Measurements from ENCODE around the gene SYNDIG1.
A peak's percentile ranks its signal among the peaks of the same experiment; 100 is the strongest.

The SYNDIG1 gene

GRCh38 chr20:24469116-24469893, at the start of gene SYNDIG1:
SYNDIG1 (plus strand) TSS chr20:24469629; CDS start chr20:24543098, 73,469 bp downstream.
- peak; percentile 47 for DNase-seq

- no peak for DNase-seq
Measured at GRCh38 chr20:24419786-24420185, 49.6 kb upstream of the SYNDIG1 start.

GRCh38 chr20:24420567-24420966, 48.9 kb upstream of the SYNDIG1 start:
- no peak for DNase-seq

- no peak for DNase-seq
Measured at GRCh38 chr20:24421071-24421470, 48.4 kb upstream of the SYNDIG1 start.

- DNase-seq, result no peak
Measured at GRCh38 chr20:24422091-24422760, 47.2 kb upstream of the SYNDIG1 start.

GRCh38 chr20:24423390-24424313, 45.8 kb upstream of the SYNDIG1 start:
- DNase-seq, result no peak

- no peak for DNase-seq
Measured at GRCh38 chr20:24425523-24426135, 43.8 kb upstream of the SYNDIG1 start.

- no peak for DNase-seq
Measured at GRCh38 chr20:24431279-24432045, 38.0 kb upstream of the SYNDIG1 start.

- no peak for DNase-seq
Measured at GRCh38 chr20:24432046-24432442, 37.4 kb upstream of the SYNDIG1 start.

GRCh38 chr20:24436160-24436559, 33.3 kb upstream of the SYNDIG1 start:
- DNase-seq, result no peak

- DNase-seq, result no peak
Measured at GRCh38 chr20:24437196-24438082, 32.0 kb upstream of the SYNDIG1 start.

- DNase-seq, result no peak
Measured at GRCh38 chr20:24438331-24438730, 31.1 kb upstream of the SYNDIG1 start.

GRCh38 chr20:24439737-24440387, 29.6 kb upstream of the SYNDIG1 start:
- no peak for DNase-seq

GRCh38 chr20:24441661-24442060, 27.8 kb upstream of the SYNDIG1 start:
- no peak for DNase-seq

- no peak for DNase-seq
Measured at GRCh38 chr20:24442909-24443308, 26.5 kb upstream of the SYNDIG1 start.

- DNase-seq, result no peak
Measured at GRCh38 chr20:24443436-24443835, 26.0 kb upstream of the SYNDIG1 start.

GRCh38 chr20:24444526-24445190, 24.8 kb upstream of the SYNDIG1 start:
- no peak for DNase-seq

GRCh38 chr20:24445510-24446170, 23.8 kb upstream of the SYNDIG1 start:
- no peak for DNase-seq

GRCh38 chr20:24446811-24447210, 22.6 kb upstream of the SYNDIG1 start:
- no peak for DNase-seq
